Dermis microvascular lymphatic vessel endothelial cell (primary cell): Measurements from ENCODE around the gene PIKFYVE. TPM values are rescaled to one million over a fixed set of nuclear protein-coding genes. Genes with fewer than 3 reads are reported as not detected.
"Not testable (repeated sequence)": the region's sequence is repeated elsewhere in the genome, so short reads cannot be mapped to it uniquely, and the experiment has no call there.

Experiments used
- DNase-seq, 2 donors: peaks; one replicate each; pipeline versions ENCODE4 v3.0.0 to v3.0.0-alpha.2; 2010; ENCODE audit warnings: low read depth in 2 of 2
- total RNA-seq: library from RNA; depleted of rRNA; stranded (reverse); fragments of >200 nt; gene quantifications from 2 replicates; pipeline ENCODE4 v1.2.1, GENCODE V29; 2014

The PIKFYVE gene
- total RNA-seq, 1 donor from 2014 or later: 19.3 TPM

- no peak for DNase-seq
These were observed 93.6 kb downstream of the PIKFYVE start for GRCh38 chr2:208359632-208359986.

GRCh38 chr2:208360259-208361076 lies 94.4 kb downstream of the PIKFYVE start:
- DNase-seq: no peak

- DNase-seq: no peak
These were observed 95.0 kb downstream of the PIKFYVE start for GRCh38 chr2:208361077-208361441.

GRCh38 chr2:208363485-208363884 lies 97.4 kb downstream of the PIKFYVE start:
- peak in 1 of 2 donors; percentile 26 for DNase-seq

- DNase-seq: no peak
These were observed 100.4 kb downstream of the PIKFYVE start for GRCh38 chr2:208366215-208367127.

GRCh38 chr2:208369091-208369490 lies 103.0 kb downstream of the PIKFYVE start:
- no peak for DNase-seq

- DNase-seq: no peak
These were observed 105.0 kb downstream of the PIKFYVE start for GRCh38 chr2:208370881-208371633.

GRCh38 chr2:208371634-208371935 lies 105.5 kb downstream of the PIKFYVE start:
- no peak for DNase-seq

- peak; percentile 16 to 54 for DNase-seq
These were observed 107.5 kb downstream of the PIKFYVE start for GRCh38 chr2:208373460-208374089.

- no peak for DNase-seq
These were observed 109.5 kb downstream of the PIKFYVE start for GRCh38 chr2:208375491-208376068.

- DNase-seq: not testable (repeated sequence)
These were observed 111.3 kb downstream of the PIKFYVE start for GRCh38 chr2:208377344-208377860.

GRCh38 chr2:208379192-208379591 lies 113.1 kb downstream of the PIKFYVE start:
- DNase-seq: no peak

- no peak for DNase-seq
These were observed 118.6 kb downstream of the PIKFYVE start for GRCh38 chr2:208384637-208385036.

GRCh38 chr2:208386541-208386940 lies 120.5 kb downstream of the PIKFYVE start:
- DNase-seq: no peak

- no peak for DNase-seq
These were observed 123.9 kb downstream of the PIKFYVE start for GRCh38 chr2:208389940-208390339.

- no peak for DNase-seq
These were observed 126.2 kb downstream of the PIKFYVE start for GRCh38 chr2:208392300-208392699.

- DNase-seq: not testable (repeated sequence)
These were observed 130.7 kb downstream of the PIKFYVE start for GRCh38 chr2:208396796-208397195.

- no peak for DNase-seq
These were observed 133.1 kb downstream of the PIKFYVE start for GRCh38 chr2:208399201-208399600.

GRCh38 chr2:208406474-208407451 lies 140.7 kb downstream of the PIKFYVE start, which contains the start of gene PTH2R:
Gene PTH2R (plus strand): TSS chr2:208406792. CDS start chr2:208407044, 252 bp downstream.
- DNase-seq: no peak

GRCh38 chr2:208407667-208408066 lies 141.6 kb downstream of the PIKFYVE start:
- peak; percentile 3 to 7 for DNase-seq
